Left cardiac atrium (tissue), 4 donors: ENCODE results near the gene SPNS2. TPM values are rescaled to one million over a fixed set of nuclear protein-coding genes. Genes with fewer than 3 reads are reported as not detected.

Source experiments
- ATAC-seq, 2 donors: fragments of 200-7000 bp; cut with Tn5 transposase; one replicate each; pipeline ENCODE4 v1.9.1; 2020; ENCODE audit warnings: mild to moderate bottlenecking in 2 of 2, moderate library complexity in 2 of 2
- DNase-seq: peaks from one replicate; pipeline ENCODE4 v3.0.0-alpha.2; 2020
- intact Hi-C, 2 donors: fragments of 100-400 bp; cut with DNase I; formaldehyde crosslinking; loops; one replicate each; pipeline versions ENCODE4 v1.14.1 to v1.15.1; 2022 to 2023
- total RNA-seq, 2 donors: library from RNA; stranded (reverse); fragmentation: NEBNext Ultra II Directional; extraction: Animal tissue kit (Norgen Biotek cat#: 25700); gene quantifications; one replicate each; pipeline ENCODE4 v1.2.1, GENCODE V29; 2021
- donor health status: DM: no; HTN: yes; CAD: no.
- donor health status: DM: no; HTN: yes; CAD: no; lungs with severe emphysema.
- donor health status: DM: yes; HTN: yes; CAD: no.
- donor health status: Dilated cardiomyopathy.

Gene SPNS2
- total RNA-seq, 2 donors from 2014 or later = 14.2 to 23.4 TPM

DNA sequence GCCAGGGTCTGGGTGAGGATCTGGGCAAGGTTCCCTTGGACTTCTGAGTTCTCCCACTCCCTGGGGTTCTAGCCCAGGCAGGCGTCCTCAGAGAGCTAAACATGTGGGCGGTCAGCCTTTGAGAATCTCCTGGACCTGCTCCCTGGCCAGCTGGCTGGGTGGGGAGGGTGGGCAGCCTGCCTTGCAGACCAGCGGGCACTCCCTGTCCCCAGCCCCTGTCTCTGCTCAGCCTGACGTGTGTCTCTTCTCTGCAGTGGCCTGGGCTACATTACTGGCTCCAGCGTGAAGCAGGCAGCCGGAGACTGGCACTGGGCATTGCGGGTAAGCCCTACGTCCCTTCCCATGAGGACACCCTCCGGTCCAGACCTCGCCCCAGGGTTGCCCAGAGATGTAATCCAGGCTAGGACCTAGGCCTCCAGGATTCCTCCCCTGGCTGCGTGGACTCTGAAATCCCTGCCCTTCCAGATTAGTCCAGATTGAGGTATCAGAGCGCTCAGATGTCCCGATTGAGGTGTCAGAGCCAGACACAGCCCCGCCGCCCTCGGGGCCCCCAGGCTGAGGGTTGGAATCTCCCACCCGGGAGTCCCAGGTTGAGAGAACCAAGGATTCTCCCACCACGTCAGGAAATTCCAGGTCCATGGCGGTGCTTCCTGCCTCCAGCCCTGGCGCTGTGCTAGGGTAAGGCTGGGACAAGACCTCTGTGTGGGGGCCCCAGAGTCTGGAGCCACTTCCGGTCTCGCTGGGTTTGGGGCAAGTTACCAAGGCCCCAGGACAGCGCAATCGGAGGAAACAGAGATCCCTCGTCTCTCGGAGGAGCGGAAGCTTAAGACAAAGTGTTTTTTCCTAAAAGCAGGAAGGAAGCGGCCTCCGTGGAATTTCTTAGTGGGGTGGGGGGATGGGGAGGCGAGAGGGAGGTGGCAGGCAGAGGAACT is 32.4 kb downstream of the SPNS2 start:
- ATAC-seq = peak; percentile 23 to 39
- peak; percentile 76 for DNase-seq
- intact Hi-C loops = no loop called here

DNA sequence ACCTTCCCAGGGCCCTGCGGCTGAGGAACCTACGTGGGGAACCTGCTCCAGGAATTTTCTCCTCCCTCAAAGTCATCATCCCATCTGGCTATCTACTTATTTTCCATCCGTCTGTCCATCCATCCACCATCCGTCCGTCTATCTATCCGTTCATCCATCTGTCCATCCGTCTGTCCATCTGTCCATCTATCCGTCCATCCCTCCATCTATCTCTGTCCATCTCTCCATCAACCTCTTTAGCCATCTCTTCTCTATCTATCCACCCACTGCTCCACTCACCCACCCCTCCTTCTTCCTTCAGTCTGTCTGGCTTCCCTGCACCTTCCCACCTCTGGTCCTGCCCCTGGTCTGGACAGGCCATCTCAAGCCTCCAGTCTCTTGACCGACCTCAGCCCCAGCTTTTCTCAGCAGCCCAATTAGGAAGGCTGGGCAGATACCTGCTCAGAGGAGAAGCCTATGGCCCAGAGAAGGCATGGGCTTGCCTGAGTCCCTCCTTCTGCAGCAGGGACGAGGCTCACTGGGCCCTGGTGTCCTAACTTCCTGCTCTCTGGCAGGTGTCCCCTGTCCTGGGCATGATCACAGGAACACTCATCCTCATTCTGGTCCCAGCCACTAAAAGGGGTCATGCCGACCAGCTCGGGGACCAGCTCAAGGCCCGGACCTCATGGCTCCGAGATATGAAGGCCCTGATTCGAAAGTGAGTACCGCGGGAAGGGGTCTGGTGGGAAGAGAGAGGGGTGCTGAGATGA is 33.5 kb downstream of the SPNS2 start:
- no peak for ATAC-seq
- intact Hi-C loops = no loop called here
- DNase-seq = no peak

DNA sequence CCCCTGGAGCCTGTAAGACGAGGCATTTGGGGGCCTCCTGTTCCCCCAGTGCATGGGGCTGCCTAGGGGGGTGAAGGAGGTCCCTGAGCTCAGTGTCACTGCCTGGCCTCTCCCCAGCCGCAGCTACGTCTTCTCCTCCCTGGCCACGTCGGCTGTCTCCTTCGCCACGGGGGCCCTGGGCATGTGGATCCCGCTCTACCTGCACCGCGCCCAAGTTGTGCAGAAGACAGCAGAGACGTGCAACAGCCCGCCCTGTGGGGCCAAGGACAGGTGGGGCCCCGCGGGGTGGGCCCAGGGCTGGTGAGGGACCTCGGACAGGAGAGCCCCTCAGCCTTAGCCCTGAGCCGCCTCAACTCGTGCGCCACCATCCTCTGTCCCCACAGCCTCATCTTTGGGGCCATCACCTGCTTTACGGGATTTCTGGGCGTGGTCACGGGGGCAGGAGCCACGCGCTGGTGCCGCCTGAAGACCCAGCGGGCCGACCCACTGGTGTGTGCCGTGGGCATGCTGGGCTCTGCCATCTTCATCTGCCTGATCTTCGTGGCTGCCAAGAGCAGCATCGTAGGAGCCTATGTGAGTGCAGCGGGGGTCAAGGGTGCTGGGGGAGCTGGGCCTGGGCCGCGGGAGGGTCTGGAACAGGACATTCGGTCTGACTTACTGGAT is 34.3 kb downstream of the SPNS2 start:
- DNase-seq (no peak), ATAC-seq (no peak)
- intact Hi-C loops = no loop called here

DNA sequence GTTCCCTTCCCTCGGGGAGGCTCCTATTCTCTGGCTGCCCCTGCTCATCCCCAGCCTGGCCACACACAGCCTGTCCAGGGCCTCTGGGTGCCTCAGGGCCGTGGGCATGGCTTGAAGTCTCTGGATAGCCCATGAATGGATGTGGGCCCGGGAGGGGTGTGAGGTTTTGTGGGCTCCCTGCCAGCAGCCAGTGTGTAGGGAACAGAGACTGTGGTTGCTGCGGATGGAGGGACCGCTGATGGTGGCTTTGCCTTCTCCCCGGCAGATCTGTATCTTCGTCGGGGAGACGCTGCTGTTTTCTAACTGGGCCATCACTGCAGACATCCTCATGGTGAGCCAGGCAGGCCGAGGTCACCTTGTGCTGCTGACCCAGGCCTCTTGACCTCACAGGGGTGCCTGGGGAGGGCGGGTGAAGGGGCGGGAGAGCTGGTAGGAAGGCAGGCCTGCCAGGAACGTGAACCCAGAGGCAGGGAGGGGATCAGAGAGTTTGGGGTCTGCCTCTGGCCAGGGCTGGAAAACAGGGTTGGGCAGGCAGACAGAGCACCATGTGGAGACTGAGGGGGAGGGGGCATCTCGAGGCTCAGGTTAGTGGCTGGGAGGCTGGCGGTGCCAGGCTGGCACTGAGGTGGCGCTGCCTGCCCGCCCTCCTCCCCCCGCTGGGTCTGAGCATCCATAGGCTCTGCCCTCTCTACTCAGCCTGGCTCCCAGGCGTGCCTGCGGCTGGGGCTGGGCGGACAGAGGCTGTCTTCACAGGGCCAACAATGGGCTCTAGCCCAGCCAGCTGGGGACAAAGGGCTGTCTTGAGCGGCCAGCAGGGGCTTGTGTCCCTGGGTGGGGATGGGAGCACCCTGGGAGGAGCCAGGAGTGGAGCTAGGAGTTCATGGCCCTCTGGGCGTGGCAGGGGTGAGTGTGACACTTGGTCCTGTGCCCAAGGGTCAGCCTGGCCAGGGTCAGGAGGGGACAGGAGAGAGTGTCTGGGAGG is 35.1 kb downstream of the SPNS2 start:
- intact Hi-C loops = no loop called here
- ATAC-seq (peak in 1 of 2 donors; percentile 13), DNase-seq (no peak)

DNA sequence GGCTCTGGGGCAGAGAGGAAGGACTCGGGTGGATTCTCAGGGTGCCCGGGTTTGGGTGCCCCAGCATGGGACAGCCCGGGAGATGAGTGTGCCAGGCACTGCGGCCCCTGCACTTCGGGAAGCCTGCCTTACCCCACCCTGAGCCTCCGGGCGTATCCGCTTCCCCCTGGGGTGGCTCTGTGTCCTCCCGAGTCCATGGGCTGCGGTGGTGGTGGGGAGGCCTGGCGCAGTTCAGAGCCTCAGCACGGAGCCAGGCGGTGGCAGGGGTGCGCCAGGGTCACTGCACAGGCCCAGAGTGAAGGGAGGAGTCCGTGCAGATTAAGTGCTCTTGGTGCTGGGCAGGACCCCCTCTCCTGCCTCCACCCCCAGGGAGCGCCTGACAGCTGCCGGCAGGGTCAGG is 35.8 kb downstream of the SPNS2 start:
- ATAC-seq (peak in 1 of 2 donors; percentile 0), DNase-seq (no peak)
- intact Hi-C loops = no loop called here

DNA sequence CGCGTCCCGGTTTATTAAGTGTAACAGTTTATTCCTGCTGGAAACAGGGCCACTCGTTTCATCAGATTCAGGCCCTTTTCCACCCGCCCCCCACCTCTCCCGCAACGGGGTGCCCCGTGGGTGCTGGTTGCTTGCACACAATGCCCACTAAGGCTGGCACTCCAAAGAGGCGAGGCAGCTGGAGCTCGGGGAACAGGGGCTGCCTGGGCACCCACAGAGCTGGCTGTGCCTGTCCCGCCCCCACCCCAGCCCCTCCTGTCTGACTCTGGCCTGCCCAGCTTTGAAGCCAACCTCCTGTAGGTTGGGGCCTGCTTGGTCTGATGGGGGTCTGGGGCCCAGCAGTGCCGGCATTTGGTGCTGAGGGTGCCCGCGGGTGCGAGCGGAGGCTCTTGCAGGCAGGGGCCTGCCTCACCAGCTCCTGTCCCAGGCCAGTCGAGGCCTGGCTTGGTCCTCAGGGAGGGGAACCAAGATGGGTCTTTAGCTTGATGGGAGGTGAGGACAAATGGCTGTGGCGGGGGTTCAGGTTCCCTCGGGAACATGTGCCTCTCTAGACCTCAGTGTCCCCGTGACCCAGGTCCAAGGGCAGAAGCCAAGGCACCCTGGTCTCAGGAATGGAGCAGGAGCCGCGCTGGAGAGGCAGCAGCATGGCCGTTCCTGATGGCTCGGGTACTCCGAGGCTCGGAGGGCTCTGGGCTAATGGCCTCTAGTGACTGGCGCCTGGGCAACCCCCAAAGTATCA is 36.4 kb downstream of the SPNS2 start:
- DNase-seq = no peak
- intact Hi-C loops = no loop called here
- ATAC-seq = no peak

DNA sequence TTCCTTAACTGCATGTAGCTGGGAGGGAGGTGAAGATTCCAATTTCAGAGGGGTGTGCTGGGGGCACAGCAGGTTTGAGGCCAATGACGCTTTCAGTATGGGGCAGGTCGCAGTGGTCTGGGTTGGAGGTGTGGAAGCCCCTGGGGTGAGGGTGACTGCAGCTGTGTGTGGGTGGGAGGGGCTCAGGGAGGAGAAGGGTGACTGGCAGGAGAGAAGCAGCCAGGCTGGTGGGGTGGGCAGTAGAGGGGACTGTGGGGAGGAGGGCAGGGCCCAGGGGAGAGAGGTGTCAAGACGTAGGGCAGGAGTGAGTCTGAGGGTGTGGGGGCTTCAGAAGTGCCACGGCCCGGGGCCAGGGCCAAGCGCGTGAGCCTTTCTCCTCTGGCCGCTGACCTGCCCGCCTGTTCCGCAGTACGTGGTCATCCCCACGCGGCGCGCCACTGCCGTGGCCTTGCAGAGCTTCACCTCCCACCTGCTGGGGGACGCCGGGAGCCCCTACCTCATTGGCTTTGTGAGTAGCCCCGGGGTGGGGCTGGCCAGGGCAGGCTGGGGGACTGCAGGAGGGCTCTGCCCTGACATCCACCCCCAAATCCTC is 37.1 kb downstream of the SPNS2 start:
- DNase-seq = no peak
- no peak for ATAC-seq
- intact Hi-C loops = no loop called here

DNA sequence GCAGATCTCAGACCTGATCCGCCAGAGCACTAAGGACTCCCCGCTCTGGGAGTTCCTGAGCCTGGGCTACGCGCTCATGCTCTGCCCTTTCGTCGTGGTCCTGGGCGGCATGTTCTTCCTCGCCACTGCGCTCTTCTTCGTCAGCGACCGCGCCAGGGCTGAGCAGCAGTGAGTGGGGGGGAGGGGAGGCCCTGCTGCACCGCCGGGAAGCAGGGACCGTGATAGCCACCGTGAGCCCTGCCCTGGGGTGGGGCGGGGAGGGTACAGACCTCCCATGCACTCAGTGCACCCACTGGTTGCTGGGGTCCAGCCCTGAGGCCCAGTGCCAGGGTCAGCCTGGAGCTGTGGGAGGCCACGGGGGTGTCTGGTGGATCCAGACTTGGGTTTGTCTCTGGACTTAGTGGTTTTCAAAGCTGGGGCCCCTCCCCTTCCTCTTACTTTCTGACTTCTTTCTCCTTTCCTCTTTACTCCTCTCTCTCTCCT is 37.6 kb downstream of the SPNS2 start:
- no peak for DNase-seq

DNA sequence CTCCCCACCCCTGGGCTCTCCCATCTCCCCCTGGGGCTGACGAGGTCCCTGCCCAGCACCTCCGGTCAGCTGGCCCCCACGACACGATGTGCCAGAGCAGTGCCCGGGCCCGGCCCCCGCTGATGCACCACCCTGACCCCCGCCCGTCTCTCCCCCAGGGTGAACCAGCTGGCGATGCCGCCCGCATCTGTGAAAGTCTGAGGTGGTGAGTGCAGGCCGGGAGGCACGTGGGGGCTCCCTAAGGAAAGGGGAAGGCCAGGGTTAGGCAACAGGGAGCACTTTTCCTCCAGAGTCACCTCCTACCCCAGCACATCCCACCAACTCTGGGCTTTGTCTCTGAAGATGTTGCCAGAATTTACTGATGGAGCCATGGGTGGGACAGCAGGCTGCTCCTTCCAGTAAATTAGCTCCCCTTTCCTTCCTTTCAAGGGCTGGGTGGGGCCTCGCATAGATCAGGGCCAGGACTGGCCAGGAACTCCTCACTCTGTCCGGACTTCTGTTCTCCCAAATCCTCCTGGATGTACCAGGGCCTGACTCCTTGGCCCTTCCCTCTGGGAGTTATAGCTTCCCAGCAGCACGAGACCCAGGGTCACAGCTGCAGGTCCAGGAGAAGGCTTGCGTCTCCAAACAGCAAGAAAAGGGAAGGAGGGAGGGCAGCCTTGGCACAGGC is 38.2 kb downstream of the SPNS2 start:
- intact Hi-C loops = no loop called here
- peak; percentile 72 for DNase-seq
- ATAC-seq = peak; percentile 34 to 39

More for the DNA sequence above, 37.6 kb downstream of the SPNS2 start:
- intact Hi-C loops = no loop called here
- peak; percentile 6 to 7 for ATAC-seq

DNA sequence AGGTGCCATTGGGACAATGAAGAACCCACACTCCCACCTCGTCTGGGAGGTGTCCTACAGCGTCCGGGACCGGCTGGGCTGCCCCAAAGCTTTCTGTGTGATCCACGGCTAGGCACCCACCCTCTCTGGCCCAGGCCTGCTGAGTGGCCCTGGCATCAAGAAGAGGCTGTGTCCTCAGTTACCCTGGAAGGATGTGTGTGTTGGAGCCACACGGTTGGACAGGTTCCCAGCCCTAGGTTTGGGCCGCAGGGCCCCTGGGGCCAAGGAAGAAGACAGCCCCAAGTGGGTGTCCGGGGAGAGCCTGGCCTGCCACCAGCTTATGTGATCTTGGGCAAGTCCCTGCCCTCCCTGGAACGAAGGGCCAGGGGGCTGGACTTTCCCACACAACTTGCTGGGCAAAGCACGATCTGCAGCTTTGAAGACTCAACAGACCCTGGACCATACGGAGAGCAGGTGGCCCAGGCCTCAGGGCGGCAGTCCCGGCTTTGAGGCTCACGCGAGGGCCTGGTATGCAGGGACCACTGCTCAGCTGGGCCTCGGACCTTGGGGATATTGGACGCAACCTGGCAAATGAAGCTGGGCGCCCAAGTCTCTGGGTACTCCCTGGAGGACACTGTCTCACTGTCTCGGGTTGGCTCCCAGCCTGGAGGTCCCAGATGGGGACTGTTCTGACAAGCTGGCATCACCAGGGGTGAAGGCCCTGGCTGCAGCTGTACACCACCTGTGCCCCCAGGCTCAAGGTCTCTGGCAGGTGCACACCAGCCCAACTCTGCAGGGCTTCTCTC is 39.0 kb downstream of the SPNS2 start:
- ATAC-seq = peak; percentile 1 to 15
- intact Hi-C loops = no loop called here
- DNase-seq = no peak

DNA sequence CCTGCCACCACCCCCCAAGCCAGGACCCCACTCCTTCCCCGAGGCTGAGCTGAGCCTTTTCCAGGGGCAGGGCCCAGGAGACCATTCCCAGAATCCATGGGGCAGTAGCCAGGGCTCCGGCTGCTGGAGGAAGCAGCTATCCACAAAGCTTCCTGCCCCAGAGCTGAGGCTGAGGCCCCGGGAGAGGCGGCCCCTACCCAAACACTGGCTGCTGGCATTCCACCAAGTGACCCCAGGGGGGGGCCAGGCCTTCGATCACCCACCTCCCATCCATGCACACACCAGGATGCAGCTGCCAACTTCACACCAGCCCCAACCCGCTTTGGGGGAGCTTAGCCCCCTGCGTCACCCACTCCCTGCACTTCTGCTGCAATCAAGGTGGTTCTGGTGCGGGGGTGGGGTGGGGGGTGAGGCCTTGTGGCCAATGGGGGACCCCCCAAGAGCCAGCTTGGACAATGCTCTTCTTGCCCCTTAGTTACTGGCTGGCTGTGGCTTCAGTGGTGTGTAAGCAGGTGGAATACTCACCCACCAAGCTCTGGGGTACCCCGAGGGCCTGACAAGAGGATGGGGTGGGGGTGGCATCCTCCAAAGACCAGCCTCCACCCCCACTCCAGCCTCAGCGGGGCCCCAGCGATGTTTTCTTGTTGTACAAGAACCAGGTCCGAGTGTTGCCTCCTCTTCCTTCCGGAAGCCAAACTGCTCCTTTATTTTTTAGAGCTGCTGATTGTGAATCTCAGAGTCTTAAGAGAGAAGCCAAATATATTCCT is 39.7 kb downstream of the SPNS2 start:
- ATAC-seq (no peak), DNase-seq (no peak)
- intact Hi-C loops = no loop called here

DNA sequence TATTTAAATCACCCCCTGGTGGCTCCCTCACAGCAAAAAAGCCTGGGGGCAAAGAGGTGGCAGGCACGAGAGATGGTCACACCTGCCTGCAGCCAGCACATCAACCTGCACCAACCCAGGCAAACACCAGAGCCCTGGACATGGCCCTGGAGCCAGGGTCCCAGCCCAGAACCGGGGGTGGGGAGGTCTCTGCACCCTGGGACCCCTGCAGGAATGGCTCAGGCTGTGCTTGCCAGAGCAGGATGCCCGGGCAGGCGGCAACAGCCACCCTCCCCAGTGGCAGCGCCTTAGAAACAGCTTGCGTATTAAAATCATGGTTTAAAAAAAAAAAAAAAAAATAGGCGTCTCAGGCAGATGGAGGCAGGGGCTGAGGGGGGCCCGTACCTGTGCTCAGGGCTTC is 40.3 kb downstream of the SPNS2 start:
- ATAC-seq (no peak), DNase-seq (no peak)
- intact Hi-C loops = no loop called here

DNA sequence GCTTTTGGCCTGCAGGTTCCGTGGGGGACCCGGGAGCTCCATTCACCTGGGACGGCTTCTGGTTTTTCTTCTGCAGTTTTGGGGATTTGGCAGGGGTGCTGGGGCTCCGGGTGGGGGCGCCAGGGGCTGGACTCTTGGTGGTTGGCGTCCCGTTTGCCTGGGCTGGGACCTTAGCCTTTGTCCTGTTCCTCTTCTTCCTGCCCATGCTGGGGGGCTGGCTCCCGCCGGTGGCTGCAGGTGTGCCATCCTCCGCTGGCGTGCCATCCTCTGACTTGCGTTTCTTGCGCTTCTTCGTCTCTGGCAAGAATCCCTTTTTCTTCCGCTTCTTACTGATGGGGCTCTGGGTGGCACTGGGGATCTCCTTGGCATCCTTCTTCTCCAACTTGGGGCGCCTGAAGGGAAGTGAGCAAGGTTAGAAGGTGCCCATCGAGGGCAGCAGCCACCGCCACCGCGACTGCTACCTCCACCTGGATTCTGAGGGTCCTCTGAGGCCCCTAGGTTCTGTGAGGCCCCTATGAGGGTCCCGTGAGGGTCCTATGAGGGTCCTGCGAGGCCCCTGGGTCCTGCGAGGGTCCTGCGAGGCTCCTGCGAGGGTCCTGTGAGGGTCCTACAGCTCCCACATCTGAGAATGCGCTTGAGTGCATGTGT is 41.0 kb downstream of the SPNS2 start:
- ATAC-seq (no peak), DNase-seq (peak; percentile 24)
- intact Hi-C loops = no loop called here

DNA sequence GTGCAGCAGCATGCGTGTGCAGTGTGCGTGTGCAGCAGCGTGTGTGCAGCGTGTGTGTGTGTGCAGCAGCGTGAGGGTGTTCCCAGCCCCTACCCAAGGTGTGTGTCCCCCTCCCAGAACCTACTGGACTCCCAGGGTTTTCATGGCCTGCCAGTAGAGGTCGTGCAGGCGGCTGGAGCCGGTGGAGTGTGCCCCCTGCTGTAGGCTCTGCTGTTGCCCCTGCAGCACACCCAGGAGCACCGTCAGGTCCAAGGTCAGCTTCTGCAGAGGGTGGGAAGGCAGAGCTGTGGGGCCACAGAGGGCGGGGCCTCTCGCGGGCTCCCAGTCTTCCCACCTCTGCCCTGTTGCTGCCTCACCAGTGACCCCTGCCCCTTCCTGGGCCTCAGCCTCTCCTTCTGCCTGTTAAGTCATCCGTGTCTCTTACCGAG is 41.6 kb downstream of the SPNS2 start:
- intact Hi-C loops = no loop called here
- ATAC-seq (no peak), DNase-seq (no peak)
